H7 (cell line): Measurements from ENCODE around the gene ESCO1. TPM values are rescaled to one million over a fixed set of nuclear protein-coding genes. Genes with fewer than 3 reads are reported as not detected.
"Not testable (repeated sequence)": the region's sequence is repeated elsewhere in the genome, so short reads cannot be mapped to it uniquely, and the experiment has no call there.

ENCODE experiments used
- DNase-seq: peaks from one replicate; pipeline ENCODE4 v3.0.0; 2012
- H3K27me3 ChIP-seq: 2 replicates; pipeline ENCODE4 v1.6.0; 2011; ENCODE audit warnings: mild to moderate bottlenecking, low read length; ENCODE audit not compliant: control insufficient read depth, insufficient read depth
- H3K36me3 ChIP-seq: replicated peaks from 2 replicates; pipeline ENCODE4 v1.5.1; 2011; ENCODE audit warnings: low read length; ENCODE audit not compliant: control insufficient read depth, insufficient read depth
- H3K4me3 ChIP-seq: 2 replicates; pipeline ENCODE4 v1.5.1; 2011; ENCODE audit warnings: low read depth, mild to moderate bottlenecking, control low read depth, low read length, moderate library complexity; ENCODE audit not compliant: insufficient read depth
- total RNA-seq: library from RNA; depleted of rRNA; stranded (reverse); fragments of >200 nt; shearing (Covaris generic); gene quantifications from 2 replicates; pipeline ENCODE4 v1.2.3, GENCODE V29; 2014

The ESCO1 gene
- total RNA-seq, 1 experiment from 2014 or later = 27.4 TPM

- DNase-seq = no peak
- Histone ChIP-seq H3K4me3 (no peak overlapping the region), H3K27me3 (no peaks in the 10 kb centered on the region), H3K36me3 (no peaks in the 10 kb centered on the region)
Observed at GRCh38 chr18:21602299-21602587, 1.7 kb upstream of the ESCO1 start.

GRCh38 chr18:21599585-21600525 is 649 bp downstream of the ESCO1 start:
- H3K27me3 ChIP-seq = no peaks in the 10 kb centered on the region
- H3K4me3 ChIP-seq = peak overlapping the region; percentile 93
- peak; percentile 89 for DNase-seq
- H3K36me3 ChIP-seq = no peaks in the 10 kb centered on the region

GRCh38 chr18:21598726-21599584 is 1.5 kb downstream of the ESCO1 start:
- Histone ChIP-seq H3K27me3 (no peaks in the 10 kb centered on the region), H3K36me3 (no peaks in the 10 kb centered on the region; the same call in 1 of the 2 replicates), H3K4me3 (peak overlapping the region; percentile 93)
- no peak for DNase-seq

GRCh38 chr18:21597620-21598019 is 2.9 kb downstream of the ESCO1 start:
- H3K4me3 ChIP-seq = no peak overlapping the region
- H3K27me3 ChIP-seq = no peaks in the 10 kb centered on the region
- no peaks in the 10 kb centered on the region; the same call in 1 of the 2 replicates for H3K36me3 ChIP-seq
- DNase-seq = no peak

GRCh38 chr18:21593540-21594257 is 6.8 kb downstream of the ESCO1 start:
- Histone ChIP-seq H3K4me3 (no peak overlapping the region), H3K27me3 (no peaks in the 10 kb centered on the region)
- DNase-seq = no peak

GRCh38 chr18:21592361-21592760 is 8.1 kb downstream of the ESCO1 start:
- DNase-seq, H3K27me3 ChIP-seq, H3K4me3 ChIP-seq, H3K36me3 ChIP-seq: not testable (repeated sequence)

More at GRCh38 chr18:21593540-21594257, 6.8 kb downstream of the ESCO1 start:
- no peaks in the 10 kb centered on the region; the same call in 1 of the 2 replicates for H3K36me3 ChIP-seq

GRCh38 chr18:21584391-21584790 is 16.1 kb downstream of the ESCO1 start:
- no peaks in the 10 kb centered on the region; the same call in 1 of the 2 replicates for H3K36me3 ChIP-seq
- no peaks in the 10 kb centered on the region for H3K27me3 ChIP-seq
- DNase-seq = no peak
- no peak overlapping the region for H3K4me3 ChIP-seq

GRCh38 chr18:21575656-21576055 is 24.8 kb downstream of the ESCO1 start:
- Histone ChIP-seq H3K36me3 (peaks cover 4% of the 10 kb centered on the region), H3K4me3 (no peak overlapping the region), H3K27me3 (no peaks in the 10 kb centered on the region)
- no peak for DNase-seq

GRCh38 chr18:21571772-21572171 is 28.7 kb downstream of the ESCO1 start:
- DNase-seq = no peak
- H3K4me3 ChIP-seq = no peak overlapping the region
- H3K36me3 ChIP-seq = peaks cover 4% of the 10 kb centered on the region
- no peaks in the 10 kb centered on the region for H3K27me3 ChIP-seq

GRCh38 chr18:21559195-21559594 is 41.3 kb downstream of the ESCO1 start:
- no peak for DNase-seq
- Histone ChIP-seq H3K27me3 (no peaks in the 10 kb centered on the region), H3K36me3 (peaks cover 11% of the 10 kb centered on the region), H3K4me3 (no peak overlapping the region)

- peaks cover 6% of the 10 kb centered on the region for H3K36me3 ChIP-seq
- DNase-seq = no peak
- H3K4me3 ChIP-seq = no peak overlapping the region
- H3K27me3 ChIP-seq = no peaks in the 10 kb centered on the region
Observed at GRCh38 chr18:21557607-21558253, 42.8 kb downstream of the ESCO1 start.

GRCh38 chr18:21550510-21550970 is 50.0 kb downstream of the ESCO1 start:
- DNase-seq = no peak
- Histone ChIP-seq H3K4me3 (no peak overlapping the region), H3K27me3 (no peaks in the 10 kb centered on the region), H3K36me3 (no peaks in the 10 kb centered on the region; the same call in 1 of the 2 replicates)

GRCh38 chr18:21548647-21549046 is 51.9 kb downstream of the ESCO1 start:
- no peaks in the 10 kb centered on the region; the same call in 1 of the 2 replicates for H3K36me3 ChIP-seq
- no peaks in the 10 kb centered on the region for H3K27me3 ChIP-seq
- no peak overlapping the region for H3K4me3 ChIP-seq
- DNase-seq = no peak

GRCh38 chr18:21546423-21546822 is 54.1 kb downstream of the ESCO1 start:
- Histone ChIP-seq H3K27me3 (no peaks in the 10 kb centered on the region), H3K4me3 (no peak overlapping the region), H3K36me3 (no peaks in the 10 kb centered on the region; the same call in 1 of the 2 replicates)
- no peak for DNase-seq
